ENCODE results near the gene OMP.

Gene OMP

GRCh38 chr11:77140231-77140851, 37.7 kb downstream of the OMP start:
- H3F3A ChIP-seq (ENCODE audit: low read depth) = no peaks in the 10 kb centered on the region
- no peaks in the 10 kb centered on the region for H3K9me3 ChIP-seq (ENCODE audit: insufficient read depth, low read depth, low read length)
- H3K27me3 ChIP-seq (ENCODE audit: insufficient read depth, low read length, poor library complexity, severe bottlenecking) = no peaks in the 10 kb centered on the region
- H4K20me1 ChIP-seq (ENCODE audit: insufficient read depth, low read length, poor library complexity, severe bottlenecking) = no peaks in the 10 kb centered on the region
- no peak for TF ChIP-seq CTCF (conservative IDR thresholded peaks at IDR 0.05; ENCODE audit: low read length)
- no peak for TF ChIP-seq EZH2phosphoT487 (IDR thresholded peaks at IDR 0.05; ENCODE audit: borderline replicate concordance)
- H3K36me3 ChIP-seq (ENCODE audit: insufficient read depth, low read length) = no peaks in the 10 kb centered on the region
- H3K4me3 ChIP-seq (ENCODE audit: low read length, poor library complexity, severe bottlenecking) = no peak overlapping the region
- no peak overlapping the region for H3K4me2 ChIP-seq (ENCODE audit: low read depth, low read length, poor library complexity, severe bottlenecking)
- no peaks in the 10 kb centered on the region for H3K79me2 ChIP-seq (ENCODE audit: insufficient read depth, low read length)
- H3K4me1 ChIP-seq (ENCODE audit: insufficient read depth, low read length, poor library complexity, severe bottlenecking) = peaks cover 33% of the 10 kb centered on the region
- H3K9me2 ChIP-seq (replicated peaks; ENCODE audit: low read depth, low read length) = no peaks in the 10 kb centered on the region
- no peak overlapping the region for H3K9ac ChIP-seq (ENCODE audit: low read depth, low read length, poor library complexity, severe bottlenecking)
- no peak overlapping the region for H2AFZ ChIP-seq (ENCODE audit: low read length)

DNA sequence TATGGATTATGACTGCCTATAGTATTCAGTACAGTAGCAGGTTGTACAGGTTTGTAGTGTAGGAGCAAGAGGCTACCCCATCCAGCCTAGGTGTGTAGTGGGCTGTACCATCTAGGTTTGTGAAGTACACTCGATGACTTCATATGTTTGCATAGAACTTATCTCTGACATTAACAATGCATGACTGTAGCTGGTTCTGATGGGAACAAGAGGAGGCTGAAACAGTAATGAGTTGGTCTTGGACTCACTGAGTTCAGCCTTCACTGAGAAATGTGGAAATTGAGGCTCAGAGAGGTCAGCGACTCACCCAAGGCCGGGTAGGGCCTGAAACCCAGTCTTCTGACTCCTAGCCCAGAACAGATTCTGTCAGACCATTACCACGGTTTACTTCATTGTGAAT, 38.4 kb downstream of the OMP start:
- no peak overlapping the region for H3K4me3 ChIP-seq (ENCODE audit: low read length, poor library complexity, severe bottlenecking)
- no peaks in the 10 kb centered on the region for H3K79me2 ChIP-seq (ENCODE audit: insufficient read depth, low read length)
- no peaks in the 10 kb centered on the region for H3K9me2 ChIP-seq (replicated peaks; ENCODE audit: low read depth, low read length)
- peaks cover 33% of the 10 kb centered on the region for H3K4me1 ChIP-seq (ENCODE audit: insufficient read depth, low read length, poor library complexity, severe bottlenecking)
- no peaks in the 10 kb centered on the region for H4K20me1 ChIP-seq (ENCODE audit: insufficient read depth, low read length, poor library complexity, severe bottlenecking)
- no peaks in the 10 kb centered on the region for H3F3A ChIP-seq (ENCODE audit: low read depth)
- H3K9me3 ChIP-seq (ENCODE audit: insufficient read depth, low read depth, low read length) = no peaks in the 10 kb centered on the region
- H3K4me2 ChIP-seq (ENCODE audit: low read depth, low read length, poor library complexity, severe bottlenecking) = no peak overlapping the region
- H3K27me3 ChIP-seq (ENCODE audit: insufficient read depth, low read length, poor library complexity, severe bottlenecking) = no peaks in the 10 kb centered on the region
- H3K9ac ChIP-seq (ENCODE audit: low read depth, low read length, poor library complexity, severe bottlenecking) = no peak overlapping the region
- no peaks in the 10 kb centered on the region for H3K36me3 ChIP-seq (ENCODE audit: insufficient read depth, low read length)
- H2AFZ ChIP-seq (ENCODE audit: low read length) = no peak overlapping the region
- TF ChIP-seq EZH2phosphoT487 (IDR thresholded peaks at IDR 0.05; ENCODE audit: borderline replicate concordance) = no peak
- TF ChIP-seq CTCF (conservative IDR thresholded peaks at IDR 0.05; ENCODE audit: low read length) = no peak

- H3K4me2 ChIP-seq (ENCODE audit: low read depth, low read length, poor library complexity, severe bottlenecking) = peak overlapping the region; percentile 41
- peaks cover 33% of the 10 kb centered on the region for H3K4me1 ChIP-seq (ENCODE audit: insufficient read depth, low read length, poor library complexity, severe bottlenecking)
- H3K9ac ChIP-seq (ENCODE audit: low read depth, low read length, poor library complexity, severe bottlenecking) = no peak overlapping the region
- H3F3A ChIP-seq (ENCODE audit: low read depth) = no peaks in the 10 kb centered on the region
- no peak overlapping the region for H2AFZ ChIP-seq (ENCODE audit: low read length)
- TF ChIP-seq EZH2phosphoT487 (IDR thresholded peaks at IDR 0.05; ENCODE audit: borderline replicate concordance) (no peak), CTCF (conservative IDR thresholded peaks at IDR 0.05; ENCODE audit: low read length) (no peak)
- H3K27me3 ChIP-seq (ENCODE audit: insufficient read depth, low read length, poor library complexity, severe bottlenecking) = no peaks in the 10 kb centered on the region
- no peaks in the 10 kb centered on the region for H3K36me3 ChIP-seq (ENCODE audit: insufficient read depth, low read length)
- H3K9me3 ChIP-seq (ENCODE audit: insufficient read depth, low read depth, low read length) = no peaks in the 10 kb centered on the region
- H3K79me2 ChIP-seq (ENCODE audit: insufficient read depth, low read length) = no peaks in the 10 kb centered on the region
- no peak overlapping the region for H3K4me3 ChIP-seq (ENCODE audit: low read length, poor library complexity, severe bottlenecking)
- H3K9me2 ChIP-seq (replicated peaks; ENCODE audit: low read depth, low read length) = no peaks in the 10 kb centered on the region
- no peaks in the 10 kb centered on the region for H4K20me1 ChIP-seq (ENCODE audit: insufficient read depth, low read length, poor library complexity, severe bottlenecking)
Observed at GRCh38 chr11:77141475-77141874, 38.8 kb downstream of the OMP start.
